GM18498 (cell line): Measurements from ENCODE around the gene OR52E1.

Source experiments
- ATAC-seq: cut with Tn5 transposase; IDR thresholded peaks from one replicate; pipeline ENCODE4 v1.9.1; 2021; ENCODE audit warnings: mild to moderate bottlenecking, moderate library complexity; ENCODE audit not compliant: unreplicated experiment

OR52E1 gene

GRCh38 chr11:5107285-5107684 lies 37.9 kb downstream of the OR52E1 start:
- no peak for ATAC-seq

GRCh38 chr11:5115339-5115738 lies 46.0 kb downstream of the OR52E1 start:
- no peak for ATAC-seq

- no peak for ATAC-seq
Measured at GRCh38 chr11:5117588-5117987, 48.2 kb downstream of the OR52E1 start.

GRCh38 chr11:5118893-5119292 lies 49.5 kb downstream of the OR52E1 start:
- ATAC-seq, result no peak
